NCI-H2171 treated with DMSO at 0.1 percent for 48 hours (cell line): ENCODE results near the gene PDE5A.

Experiments used
- DNase-seq: peaks from one replicate; lab custom pipeline; 2025; lab: John Stamatoyannopoulos, UW

PDE5A gene

GRCh38 chr4:119521268-119521667 is 107.3 kb downstream of the PDE5A start:
- DNase-seq = no peak

- DNase-seq = no peak
Observed at GRCh38 chr4:119518915-119519410, 109.6 kb downstream of the PDE5A start.

GRCh38 chr4:119518230-119518892 is 110.2 kb downstream of the PDE5A start:
- DNase-seq = no peak

DNA sequence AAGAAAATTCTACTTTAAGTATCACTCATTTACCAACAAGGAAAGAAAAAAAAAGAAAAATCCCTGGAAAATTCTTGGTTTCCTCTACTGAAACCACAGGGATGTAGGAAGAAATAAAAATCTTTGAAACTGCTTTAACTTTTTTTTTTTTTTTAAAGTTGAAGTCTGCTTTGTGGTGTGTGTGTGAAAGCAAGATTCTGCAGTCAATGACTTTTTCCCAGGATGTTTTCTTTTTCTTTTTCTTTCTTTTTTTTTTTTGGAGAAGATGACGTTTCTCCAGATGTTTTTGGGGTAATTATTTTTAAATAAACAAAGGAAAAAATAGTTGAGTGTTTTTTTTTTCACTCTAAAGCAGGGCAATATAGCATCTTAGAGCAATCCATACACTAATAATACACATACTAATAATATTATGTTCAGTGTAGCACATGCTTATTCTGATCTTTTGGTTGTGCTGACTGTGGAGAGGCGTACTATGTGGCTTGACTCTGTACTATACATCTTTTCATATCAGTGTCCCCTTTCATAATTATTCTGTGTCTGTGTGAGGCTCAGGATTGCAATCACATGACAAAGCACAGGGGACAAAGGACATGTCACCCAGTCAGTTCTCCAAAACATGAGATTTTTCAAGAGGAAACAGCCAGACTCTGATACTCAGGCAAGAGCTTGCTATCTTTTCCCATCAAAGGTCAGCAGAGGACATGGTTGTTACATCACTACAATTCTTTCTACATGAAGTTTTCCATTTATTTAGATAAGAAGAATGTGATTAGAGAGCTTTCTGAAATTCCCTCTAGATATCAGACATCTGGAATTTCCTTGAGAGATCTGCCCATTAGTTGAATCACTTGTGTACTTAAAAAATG is 111.0 kb downstream of the PDE5A start:
- no peak for DNase-seq

DNA sequence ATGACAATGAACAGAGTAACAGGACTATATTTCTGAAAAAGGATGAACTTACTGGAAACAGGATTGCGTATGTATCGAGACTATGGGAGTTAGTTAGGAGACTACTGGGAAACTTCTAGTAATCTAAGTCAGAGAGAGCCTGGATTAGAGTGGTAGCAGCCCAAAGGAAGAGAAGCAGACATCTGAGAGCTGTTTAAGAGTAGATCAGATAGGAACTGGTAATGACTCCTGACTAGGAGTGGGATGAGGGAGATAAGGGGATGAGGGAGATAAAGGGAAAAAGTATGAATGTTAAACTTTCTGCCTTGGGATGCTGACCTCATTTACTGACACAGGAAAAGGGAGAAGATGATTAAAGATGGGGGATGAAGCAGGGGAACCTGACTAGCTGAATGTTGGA is 116.2 kb downstream of the PDE5A start:
- DNase-seq = no peak

DNA sequence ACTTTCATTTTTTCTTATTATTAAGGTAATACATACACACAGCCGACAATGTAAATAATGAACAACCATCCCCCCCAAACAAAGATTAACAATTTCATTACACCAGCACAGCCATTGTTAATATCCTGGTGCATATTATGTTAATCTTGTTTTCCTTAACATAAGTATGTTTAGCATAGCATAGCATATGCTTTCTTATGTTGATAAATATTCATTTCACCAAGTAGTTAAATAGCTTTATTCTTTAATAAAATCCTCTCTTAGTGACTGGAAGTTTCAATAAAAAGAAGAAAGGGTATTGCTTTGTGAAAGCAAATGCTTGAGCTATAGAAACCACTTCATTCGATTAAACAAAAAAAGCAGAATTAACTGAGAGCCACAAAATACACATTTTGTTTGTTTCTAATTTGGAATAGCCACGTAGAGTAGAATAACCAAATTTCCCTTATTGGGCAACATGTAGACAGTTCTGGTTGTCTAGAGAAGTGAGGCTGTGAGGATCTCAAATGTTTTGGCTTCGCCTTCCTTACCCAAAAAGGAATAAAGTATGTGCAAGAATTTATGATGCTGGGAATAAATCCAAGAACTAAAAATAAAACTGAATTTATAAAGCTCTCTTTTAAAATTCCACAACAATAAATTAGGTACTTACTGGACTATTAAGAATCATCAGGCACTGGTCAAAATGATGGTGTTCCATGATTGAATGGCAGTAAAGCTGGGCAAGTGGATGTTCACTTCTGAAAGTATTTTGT is 118.0 kb downstream of the PDE5A start:
- DNase-seq = no peak

- DNase-seq = no peak
Observed at GRCh38 chr4:119508281-119508680, 120.3 kb downstream of the PDE5A start.

GRCh38 chr4:119506806-119507205 is 121.8 kb downstream of the PDE5A start:
- DNase-seq = no peak

DNA sequence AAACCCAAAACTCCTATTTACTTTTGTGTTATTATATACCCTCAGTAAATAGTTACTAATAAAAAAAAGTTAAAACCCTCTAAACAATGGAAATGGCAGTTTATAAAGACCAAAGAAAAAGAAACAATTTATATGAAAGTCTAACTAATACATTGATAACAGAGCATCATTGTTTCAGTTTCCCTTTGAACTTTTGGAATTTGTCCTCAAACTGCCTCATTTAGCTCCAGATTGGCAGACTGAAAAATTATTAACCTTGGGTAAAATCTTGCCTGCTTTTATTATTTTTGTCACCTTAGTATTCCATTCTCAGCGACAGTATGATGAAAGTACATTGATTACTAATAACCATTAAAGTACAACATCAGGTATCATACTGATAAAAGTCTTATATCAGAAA is 124.0 kb downstream of the PDE5A start:
- no peak for DNase-seq

- DNase-seq = no peak
Observed at GRCh38 chr4:119501740-119502139, 126.9 kb downstream of the PDE5A start.

DNA sequence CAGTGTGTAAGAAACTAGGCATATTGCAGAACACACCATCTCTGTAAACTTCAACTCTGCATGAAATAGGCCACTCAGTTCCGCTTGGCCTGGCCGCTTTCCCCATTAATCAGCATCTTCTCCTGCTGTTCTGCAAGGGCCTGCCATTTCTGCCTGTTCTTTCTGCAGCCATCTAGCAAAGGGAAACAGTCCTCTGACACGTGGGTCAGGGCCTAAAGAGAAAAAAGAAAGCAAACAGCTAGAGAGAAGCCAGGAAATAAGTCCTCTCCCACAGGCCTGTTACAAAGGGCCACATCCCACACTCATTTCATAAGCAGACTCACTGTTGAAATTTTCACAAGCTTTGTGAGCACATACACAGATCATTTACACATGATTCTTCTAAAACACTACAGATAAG is 130.1 kb downstream of the PDE5A start:
- no peak for DNase-seq

DNA sequence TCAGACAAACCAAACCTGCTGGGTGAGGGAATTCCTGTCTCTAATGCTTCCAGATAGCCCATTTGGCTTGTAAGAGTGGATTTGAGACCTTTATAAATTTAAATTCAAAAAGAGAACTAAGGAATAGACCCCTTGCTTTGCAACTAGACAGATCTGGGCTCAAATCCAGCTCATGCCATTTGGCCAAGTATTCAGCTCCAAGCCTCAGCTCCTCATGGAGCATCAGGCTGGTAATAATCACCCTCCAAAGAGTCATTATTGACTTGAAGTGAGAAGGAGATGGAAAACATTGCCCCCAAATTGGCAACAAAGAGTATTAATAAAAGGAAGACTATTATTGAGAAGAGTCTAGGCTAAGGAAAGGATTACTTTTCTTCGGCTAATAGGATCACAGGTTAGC is 134.7 kb downstream of the PDE5A start:
- no peak for DNase-seq

DNA sequence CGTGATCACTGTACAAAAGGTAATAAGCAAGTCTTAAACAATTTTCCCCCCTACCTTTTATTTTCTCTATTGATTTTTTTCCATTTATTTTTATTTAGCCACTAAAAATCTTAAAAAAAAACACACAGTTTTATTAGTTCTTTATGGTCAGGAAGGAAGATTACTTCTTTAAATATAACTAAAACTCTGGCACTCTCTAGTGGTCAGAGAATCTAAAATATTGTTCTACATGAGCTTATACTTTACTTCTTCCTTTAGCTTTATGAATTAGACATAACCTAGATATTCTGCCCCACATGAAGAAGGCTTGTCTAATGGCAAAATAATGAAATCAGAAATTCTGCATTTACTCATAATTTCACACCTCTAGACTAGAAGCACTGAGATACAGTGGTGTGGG is 135.2 kb downstream of the PDE5A start:
- no peak for DNase-seq

DNA sequence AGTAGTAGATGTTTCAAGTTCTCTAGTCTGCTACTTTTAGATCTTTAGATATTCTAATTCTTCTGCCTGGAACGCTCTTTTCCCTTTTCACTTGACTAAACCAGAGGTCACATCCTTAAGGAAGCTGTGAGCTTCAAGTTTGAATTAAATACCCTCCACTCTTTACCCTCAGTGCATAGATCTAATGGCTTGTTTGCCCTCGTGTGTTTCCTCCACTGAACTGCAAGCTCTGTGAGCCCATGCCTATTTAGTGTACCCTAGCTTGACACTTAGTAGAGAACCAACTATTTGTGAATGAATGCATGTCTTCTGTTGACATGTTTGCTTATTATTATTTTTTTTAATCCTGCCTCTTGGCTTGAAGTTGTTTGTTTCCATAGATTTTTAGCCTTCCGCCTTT is 138.3 kb downstream of the PDE5A start:
- DNase-seq = peak; percentile 1

DNA sequence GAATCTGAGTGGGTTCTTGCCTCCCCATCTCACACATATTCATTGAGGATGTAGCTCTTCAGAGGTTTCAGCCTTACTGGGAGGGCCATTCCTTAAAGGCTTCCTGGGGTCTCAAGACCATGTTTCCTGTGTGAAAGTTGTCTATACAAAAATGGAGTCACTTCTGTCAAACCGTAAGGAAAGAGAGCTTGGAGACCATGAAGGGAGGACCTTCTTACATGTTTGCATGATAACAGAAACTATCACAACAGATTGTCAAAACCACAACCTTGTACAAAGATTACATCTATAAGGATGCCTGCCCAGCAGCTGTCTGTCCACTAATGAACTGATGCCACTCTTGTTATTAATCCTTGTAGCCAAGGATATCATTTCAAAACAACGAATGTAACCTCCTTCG is 139.3 kb downstream of the PDE5A start:
- DNase-seq = no peak

DNA sequence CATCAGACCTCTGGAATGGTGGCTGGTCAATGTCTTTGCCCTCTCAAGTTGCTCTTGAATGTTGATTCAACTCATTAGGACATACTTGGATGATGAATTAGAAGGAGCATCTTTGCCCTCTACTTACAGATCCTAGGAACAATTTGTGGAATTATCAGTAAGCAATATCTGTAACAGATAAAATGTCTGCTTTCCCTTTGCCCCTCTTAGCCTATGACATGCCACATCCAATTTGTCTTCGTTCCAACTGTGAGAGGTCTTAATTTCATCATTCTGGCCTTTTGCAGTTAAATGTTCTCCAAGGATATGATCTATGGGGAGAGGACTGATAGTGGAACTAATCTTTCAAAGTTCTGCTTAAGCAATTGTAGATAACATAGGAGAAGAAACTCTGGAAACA is 148.3 kb downstream of the PDE5A start:
- no peak for DNase-seq

DNA sequence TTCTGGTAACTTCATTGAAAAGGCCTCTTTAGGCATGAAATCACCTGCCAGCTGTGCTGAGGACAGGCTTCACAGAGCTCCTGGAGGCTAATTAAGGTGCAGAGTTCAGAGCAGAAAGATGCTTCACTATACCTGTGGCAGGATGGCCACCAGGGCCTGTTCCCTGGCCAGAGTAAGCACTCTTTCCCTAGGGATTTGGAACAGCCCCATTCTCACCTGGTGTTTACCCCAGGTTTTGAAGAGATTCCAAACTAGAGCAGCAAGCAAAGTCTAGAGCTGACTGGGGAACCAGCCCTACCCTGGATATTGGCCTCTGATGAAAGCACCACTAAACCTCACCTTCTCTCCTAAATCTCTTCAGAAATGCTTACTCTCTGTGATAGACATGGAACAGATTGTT is 148.8 kb downstream of the PDE5A start:
- DNase-seq = no peak

DNA sequence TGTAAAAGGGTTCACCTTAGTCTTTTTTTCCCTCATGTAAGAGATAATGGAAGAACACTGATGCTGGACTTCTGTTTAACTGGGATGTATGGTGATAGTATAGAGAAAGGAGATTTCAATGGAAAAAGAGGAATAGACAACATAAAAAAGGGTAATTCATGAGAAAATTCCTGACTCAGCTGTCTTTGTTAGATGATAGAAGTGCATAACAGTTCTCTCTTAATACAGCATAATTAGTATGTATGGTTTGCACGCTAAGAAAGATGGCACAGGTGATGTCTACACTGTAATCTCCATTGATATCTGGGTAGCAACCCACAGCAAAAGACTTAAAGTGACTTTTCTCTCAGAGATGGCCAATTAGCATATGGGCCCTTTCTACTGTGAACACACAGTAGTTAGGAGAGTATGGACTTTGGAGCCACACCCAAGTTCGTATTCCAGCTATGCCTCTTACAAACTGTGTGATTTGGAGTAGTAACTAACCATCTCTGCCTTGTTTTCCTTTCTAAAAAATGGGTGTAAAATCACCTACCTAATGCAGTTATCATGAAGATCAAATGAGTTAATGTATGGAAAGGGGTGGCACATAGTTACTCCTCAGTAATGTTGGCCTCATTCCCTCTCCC is 149.3 kb downstream of the PDE5A start:
- DNase-seq = no peak

- DNase-seq = no peak
Observed at GRCh38 chr4:119478446-119479179, 150.0 kb downstream of the PDE5A start.

GRCh38 chr4:119477412-119478053 is 151.1 kb downstream of the PDE5A start:
- DNase-seq = no peak

DNA sequence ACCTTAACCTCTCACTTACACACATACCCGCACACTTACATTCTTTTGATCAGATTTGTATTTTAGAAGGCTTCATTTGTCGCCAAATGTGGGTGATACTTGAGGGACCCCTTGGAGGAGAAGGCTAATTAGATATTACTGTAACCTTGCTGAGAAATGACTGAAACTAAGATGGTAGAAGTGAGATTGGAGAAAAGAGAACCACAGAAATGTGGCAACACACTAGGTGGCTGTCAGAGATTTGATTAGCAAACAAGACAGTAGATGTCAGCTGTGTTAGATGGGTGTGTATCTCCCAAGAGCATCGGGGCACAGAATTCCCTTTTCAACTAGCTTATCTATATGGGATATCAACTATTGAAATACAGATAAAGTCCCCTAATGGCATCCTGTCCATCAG is 157.3 kb downstream of the PDE5A start:
- no peak for DNase-seq
